Panc1 (cell line): ENCODE measurements around the gene MPZL3. TPM values are rescaled to one million over a fixed set of nuclear protein-coding genes. Genes with fewer than 3 reads are reported as not detected.

ENCODE experiments used
- ATAC-seq: fragments of 200-7000 bp; cut with Tn5 transposase; 2 replicates; pipeline ENCODE4 v1.9.1; 2020; ENCODE audit warnings: mild to moderate bottlenecking, moderate library complexity
- BruUV-seq: library from RNA; stranded (reverse); fragments of 400-500 nt; replicated peaks from 2 replicates; lab custom pipeline; 2021; lab: Mats Ljungman, UMichigan
- CTCF ChIA-PET: fragments of 300-600 bp; sonication (Branson Sonifier 250); formaldehyde crosslinking; loops from one replicate; lab custom pipeline; 2022; ENCODE audit warnings: antibody characterized with exemption; lab: Charles Lee
- POLR2A ChIA-PET: fragments of 300-600 bp; sonication (Branson Sonifier 250); formaldehyde crosslinking; loops from one replicate; lab custom pipeline; 2022; ENCODE audit warnings: antibody characterized with exemption; lab: Charles Lee
- DNase-seq: peaks from one replicate; pipeline ENCODE4 v3.0.0-alpha.2; 2010; ENCODE audit warnings: low read depth, low spot score
- H3K27ac ChIP-seq: 2 replicates; pipeline ENCODE4 v1.5.1; 2011; ENCODE audit warnings: mild to moderate bottlenecking, low read length, inconsistent platforms
- H3K27me3 ChIP-seq: fragments of 200-500 bp; sonication (Bioruptor generic); 2 replicates; pipeline ENCODE4 v1.6.0; 2014; ENCODE audit warnings: low read length, inconsistent platforms; ENCODE audit not compliant: control insufficient read depth, insufficient read depth
- H3K36me3 ChIP-seq: fragments of 200-500 bp; sonication (Bioruptor generic); 2 replicates; pipeline ENCODE4 v1.5.1; 2014; ENCODE audit warnings: inconsistent platforms, mild to moderate bottlenecking, low read length, moderate library complexity; ENCODE audit not compliant: control insufficient read depth, insufficient read depth
- H3K4me1 ChIP-seq: 2 replicates; pipeline ENCODE4 v1.5.1; 2011; ENCODE audit warnings: inconsistent platforms, mild to moderate bottlenecking, low read length, moderate library complexity; ENCODE audit not compliant: control insufficient read depth, insufficient read depth
- H3K4me3 ChIP-seq, 2 experiments: 2 replicates each; pipeline ENCODE4 v1.5.1; 2011 to 2012; ENCODE audit warnings: low read depth in 2 of 2, low read length in 2 of 2, mild to moderate bottlenecking in 2 of 2, inconsistent platforms in 1 of 2, moderate library complexity in 1 of 2
- H3K9me3 ChIP-seq: fragments of 200-500 bp; sonication (Bioruptor generic); 2 replicates; pipeline ENCODE4 v1.5.1; 2014; ENCODE audit warnings: low read depth, mild to moderate bottlenecking, inconsistent platforms, low read length, moderate library complexity; ENCODE audit not compliant: control insufficient read depth, insufficient read depth
- POLR2AphosphoS5 ChIP-seq: IDR thresholded peaks from 2 replicates; pipeline ENCODE4 v1.6.1; 2012; ENCODE audit warnings: mild to moderate bottlenecking, low read depth, low read length, moderate library complexity
- SIN3A ChIP-seq: IDR thresholded peaks from 2 replicates; pipeline ENCODE4 v1.6.1; 2012; ENCODE audit warnings: low read depth, mild to moderate bottlenecking, low read length, moderate library complexity, borderline replicate concordance; ENCODE audit not compliant: insufficient read depth
- TCF7L2 ChIP-seq: IDR thresholded peaks from 2 replicates; pipeline ENCODE4 v1.6.1; 2011; ENCODE audit warnings: mild to moderate bottlenecking, low read depth, low read length, inconsistent platforms
- in situ Hi-C: cut with HindIII; loops from 2 replicates; pipeline ENCODE4 v1.10.0; 2016; ENCODE audit warnings: low sequenced_read_pairs, low pct_unique_long_range_greater_than_20kb
- intact Hi-C: fragments of 100-400 bp; cut with micrococcal nuclease; formaldehyde crosslinking; loops from one replicate; pipeline ENCODE4 v1.10.0; 2022; ENCODE audit not compliant: unreplicated experiment
- total RNA-seq: library from RNA; stranded (reverse); gene quantifications from one replicate; pipeline ENCODE4 v1.2.1, GENCODE V29; 2021; ENCODE audit not compliant: unreplicated experiment
- TF ChIP-seq, protein P1 (sequence below): fragments of 450-650 bp; IDR thresholded peaks from 2 replicates; pipeline ENCODE4 v1.5.1; 2017; ENCODE audit warnings: mild to moderate bottlenecking
- TF ChIP-seq, protein P2 (sequence below), 2 experiments: IDR thresholded peaks; 2 replicates each; pipeline ENCODE4 v1.6.1; 2011 to 2012; ENCODE audit warnings: low read depth in 2 of 2, control low read depth in 1 of 2, low read length in 1 of 2, mild to moderate bottlenecking in 1 of 2, moderate library complexity in 1 of 2; ENCODE audit not compliant: insufficient read depth in 1 of 2

MPZL3 gene
- total RNA-seq, 1 experiment from 2014 or later: 1.0 TPM

DNA sequence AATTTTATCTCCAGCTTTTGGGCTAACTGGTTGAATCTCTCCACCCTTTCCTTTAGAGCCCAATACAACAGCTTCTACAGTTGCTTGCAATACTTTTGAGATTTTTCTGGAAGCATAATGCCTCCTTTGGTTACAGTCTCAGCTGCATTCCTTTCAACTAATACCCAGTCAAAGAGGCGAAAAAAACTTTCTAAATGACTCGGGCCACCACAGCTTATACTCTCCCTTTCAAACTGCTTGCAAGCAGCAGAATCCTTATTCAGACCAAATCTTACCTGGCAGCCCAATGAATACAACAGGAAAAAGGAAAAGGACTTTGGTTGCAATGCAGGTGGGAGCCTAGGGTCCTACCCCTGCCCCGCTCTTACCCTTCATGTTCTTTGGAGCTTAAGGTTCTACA is 43.1 kb downstream of the MPZL3 start:
- TF ChIP-seq TCF7L2 (no peak), SIN3A (no peak), POLR2AphosphoS5 (no peak)
- TF ChIP-seq, protein P1, sequence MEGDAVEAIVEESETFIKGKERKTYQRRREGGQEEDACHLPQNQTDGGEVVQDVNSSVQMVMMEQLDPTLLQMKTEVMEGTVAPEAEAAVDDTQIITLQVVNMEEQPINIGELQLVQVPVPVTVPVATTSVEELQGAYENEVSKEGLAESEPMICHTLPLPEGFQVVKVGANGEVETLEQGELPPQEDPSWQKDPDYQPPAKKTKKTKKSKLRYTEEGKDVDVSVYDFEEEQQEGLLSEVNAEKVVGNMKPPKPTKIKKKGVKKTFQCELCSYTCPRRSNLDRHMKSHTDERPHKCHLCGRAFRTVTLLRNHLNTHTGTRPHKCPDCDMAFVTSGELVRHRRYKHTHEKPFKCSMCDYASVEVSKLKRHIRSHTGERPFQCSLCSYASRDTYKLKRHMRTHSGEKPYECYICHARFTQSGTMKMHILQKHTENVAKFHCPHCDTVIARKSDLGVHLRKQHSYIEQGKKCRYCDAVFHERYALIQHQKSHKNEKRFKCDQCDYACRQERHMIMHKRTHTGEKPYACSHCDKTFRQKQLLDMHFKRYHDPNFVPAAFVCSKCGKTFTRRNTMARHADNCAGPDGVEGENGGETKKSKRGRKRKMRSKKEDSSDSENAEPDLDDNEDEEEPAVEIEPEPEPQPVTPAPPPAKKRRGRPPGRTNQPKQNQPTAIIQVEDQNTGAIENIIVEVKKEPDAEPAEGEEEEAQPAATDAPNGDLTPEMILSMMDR: no peak
- TF ChIP-seq, protein P2, sequence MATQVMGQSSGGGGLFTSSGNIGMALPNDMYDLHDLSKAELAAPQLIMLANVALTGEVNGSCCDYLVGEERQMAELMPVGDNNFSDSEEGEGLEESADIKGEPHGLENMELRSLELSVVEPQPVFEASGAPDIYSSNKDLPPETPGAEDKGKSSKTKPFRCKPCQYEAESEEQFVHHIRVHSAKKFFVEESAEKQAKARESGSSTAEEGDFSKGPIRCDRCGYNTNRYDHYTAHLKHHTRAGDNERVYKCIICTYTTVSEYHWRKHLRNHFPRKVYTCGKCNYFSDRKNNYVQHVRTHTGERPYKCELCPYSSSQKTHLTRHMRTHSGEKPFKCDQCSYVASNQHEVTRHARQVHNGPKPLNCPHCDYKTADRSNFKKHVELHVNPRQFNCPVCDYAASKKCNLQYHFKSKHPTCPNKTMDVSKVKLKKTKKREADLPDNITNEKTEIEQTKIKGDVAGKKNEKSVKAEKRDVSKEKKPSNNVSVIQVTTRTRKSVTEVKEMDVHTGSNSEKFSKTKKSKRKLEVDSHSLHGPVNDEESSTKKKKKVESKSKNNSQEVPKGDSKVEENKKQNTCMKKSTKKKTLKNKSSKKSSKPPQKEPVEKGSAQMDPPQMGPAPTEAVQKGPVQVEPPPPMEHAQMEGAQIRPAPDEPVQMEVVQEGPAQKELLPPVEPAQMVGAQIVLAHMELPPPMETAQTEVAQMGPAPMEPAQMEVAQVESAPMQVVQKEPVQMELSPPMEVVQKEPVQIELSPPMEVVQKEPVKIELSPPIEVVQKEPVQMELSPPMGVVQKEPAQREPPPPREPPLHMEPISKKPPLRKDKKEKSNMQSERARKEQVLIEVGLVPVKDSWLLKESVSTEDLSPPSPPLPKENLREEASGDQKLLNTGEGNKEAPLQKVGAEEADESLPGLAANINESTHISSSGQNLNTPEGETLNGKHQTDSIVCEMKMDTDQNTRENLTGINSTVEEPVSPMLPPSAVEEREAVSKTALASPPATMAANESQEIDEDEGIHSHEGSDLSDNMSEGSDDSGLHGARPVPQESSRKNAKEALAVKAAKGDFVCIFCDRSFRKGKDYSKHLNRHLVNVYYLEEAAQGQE (IDR thresholded peaks at IDR 0.05; ENCODE audit: insufficient read depth in 1 of 2, low read depth in 2 of 2, low read length in 1 of 2): no peak
- intact Hi-C loops (no loop called here), in situ Hi-C loops (no loop called here)
- Histone ChIP-seq H3K36me3 (no peaks in the 10 kb centered on the region), H3K4me3 (no peak overlapping the region), H3K27me3 (peaks cover 64% of the 10 kb centered on the region), H3K27ac (no peak overlapping the region), H3K4me1 (no peaks in the 10 kb centered on the region), H3K9me3 (no peaks in the 10 kb centered on the region)
- POLR2A ChIA-PET: no interaction called here
- DNase-seq (no peak), ATAC-seq (no peak)
- CTCF ChIA-PET: interaction anchor here (1.3 kb wide), 1 partner anchor 11 kb away, joined by 3 read pairs; no protein-coding TSS in a partner anchor
- no TSS peak for BruUV-seq

DNA sequence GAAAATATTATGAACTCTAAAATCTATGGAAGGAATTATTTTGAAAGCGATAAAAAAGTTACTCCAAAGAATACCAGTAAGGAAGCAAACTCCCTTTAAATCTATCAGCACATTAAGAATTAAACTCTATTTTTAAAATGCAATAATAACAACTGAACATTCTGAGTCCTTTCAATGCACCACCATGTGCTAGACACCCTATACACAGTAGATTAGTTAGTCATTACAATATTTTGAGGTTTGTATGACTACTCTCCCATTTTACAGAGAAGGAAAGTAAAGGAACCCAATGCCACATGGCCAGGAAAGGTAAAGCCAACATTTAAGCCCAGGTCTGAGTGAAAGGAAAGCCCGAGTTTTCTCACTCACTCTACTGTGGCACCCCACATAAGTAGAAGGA is 45.1 kb downstream of the MPZL3 start:
- H3K27me3 ChIP-seq: peaks cover 59% of the 10 kb centered on the region
- in situ Hi-C loops: no loop called here
- TF ChIP-seq, protein P1: no peak
- no peak for TF ChIP-seq TCF7L2
- TF ChIP-seq SIN3A: no peak
- TF ChIP-seq POLR2AphosphoS5: no peak
- TF ChIP-seq, protein P2 (IDR thresholded peaks at IDR 0.05; ENCODE audit: insufficient read depth in 1 of 2, low read depth in 2 of 2, low read length in 1 of 2): no peak
- no peaks in the 10 kb centered on the region for H3K4me1 ChIP-seq
- H3K36me3 ChIP-seq: no peaks in the 10 kb centered on the region
- intact Hi-C loops: no loop called here
- H3K4me3 ChIP-seq: no peak overlapping the region
- H3K9me3 ChIP-seq: no peaks in the 10 kb centered on the region
- POLR2A ChIA-PET: no interaction called here
- CTCF ChIA-PET: no interaction called here
- no peak overlapping the region for H3K27ac ChIP-seq
- no TSS peak for BruUV-seq
- DNase-seq (no peak), ATAC-seq (no peak)
